ENCODE results near the gene DPEP2.
"Not testable (repeated sequence)": the region's sequence is repeated elsewhere in the genome, so short reads cannot be mapped to it uniquely, and the experiment has no call there.

The DPEP2 gene

GRCh38 chr16:67939507-67940445 lies 59.5 kb downstream of the DPEP2 start:
- H3K4me3 ChIP-seq (ENCODE audit: low read length), result no peak overlapping the region
- no peaks in the 10 kb centered on the region; the same call in 1 of the 2 replicates for H3K36me3 ChIP-seq (replicated peaks; ENCODE audit: insufficient read depth, low read length)
- H3K9me3 ChIP-seq (replicated peaks; ENCODE audit: insufficient read depth, low read length), result no peaks in the 10 kb centered on the region
- no peak overlapping the region for H3K4me2 ChIP-seq (ENCODE audit: low read depth, low read length)
- no peak overlapping the region for H3K9ac ChIP-seq (ENCODE audit: low read length)
- H3K27me3 ChIP-seq (replicated peaks; ENCODE audit: insufficient read depth, low read length), result no peaks in the 10 kb centered on the region
- TF ChIP-seq CTCF (IDR thresholded peaks at IDR 0.05; ENCODE audit: low read length) (no peak), EZH2phosphoT487 (IDR thresholded peaks at IDR 0.05; ENCODE audit: low read length) (no peak), EZH2 (optimal IDR thresholded peaks at IDR 0.05; ENCODE audit: low read depth, low read length) (no peak)
- H3F3A ChIP-seq (ENCODE audit: insufficient read depth, low read length), result peaks cover 17% of the 10 kb centered on the region
- peaks cover 13% of the 10 kb centered on the region for H3K4me1 ChIP-seq (ENCODE audit: low read length)
- no peak overlapping the region for H3K27ac ChIP-seq (ENCODE audit: low read length)
- H3K9me2 ChIP-seq (replicated peaks; ENCODE audit: insufficient read depth, low read length), result no peaks in the 10 kb centered on the region
- peaks cover 22% of the 10 kb centered on the region for H3K79me2 ChIP-seq (ENCODE audit: low read length)
- no peak overlapping the region for H2AFZ ChIP-seq (ENCODE audit: low read length)
- no peaks in the 10 kb centered on the region for H4K20me1 ChIP-seq (ENCODE audit: insufficient read depth, low read length)
- no peak for DNase-seq

GRCh38 chr16:67937713-67938112 lies 61.6 kb downstream of the DPEP2 start:
- H3K27ac ChIP-seq (ENCODE audit: low read length), result peak overlapping the region; percentile 82; the same call in 1 of the 2 replicates
- H3K4me3 ChIP-seq (ENCODE audit: low read length); DNase-seq; H3K27me3 ChIP-seq (replicated peaks; ENCODE audit: insufficient read depth, low read length); H3K9me3 ChIP-seq (replicated peaks; ENCODE audit: insufficient read depth, low read length); H2AFZ ChIP-seq (ENCODE audit: low read length); H4K20me1 ChIP-seq (ENCODE audit: insufficient read depth, low read length); H3K36me3 ChIP-seq (replicated peaks; ENCODE audit: insufficient read depth, low read length); H3K9me2 ChIP-seq (replicated peaks; ENCODE audit: insufficient read depth, low read length); H3K9ac ChIP-seq (ENCODE audit: low read length): not testable (repeated sequence)
- H3K79me2 ChIP-seq (ENCODE audit: low read length), result peaks cover 30% of the 10 kb centered on the region
- peak overlapping the region; percentile 87 for H3K4me2 ChIP-seq (ENCODE audit: low read depth, low read length)
- H3K4me1 ChIP-seq (ENCODE audit: low read length), result peaks cover 15% of the 10 kb centered on the region
- peaks cover 17% of the 10 kb centered on the region for H3F3A ChIP-seq (ENCODE audit: insufficient read depth, low read length)
